ENCODE measurements around the gene THBS1.

Gene THBS1

DNA sequence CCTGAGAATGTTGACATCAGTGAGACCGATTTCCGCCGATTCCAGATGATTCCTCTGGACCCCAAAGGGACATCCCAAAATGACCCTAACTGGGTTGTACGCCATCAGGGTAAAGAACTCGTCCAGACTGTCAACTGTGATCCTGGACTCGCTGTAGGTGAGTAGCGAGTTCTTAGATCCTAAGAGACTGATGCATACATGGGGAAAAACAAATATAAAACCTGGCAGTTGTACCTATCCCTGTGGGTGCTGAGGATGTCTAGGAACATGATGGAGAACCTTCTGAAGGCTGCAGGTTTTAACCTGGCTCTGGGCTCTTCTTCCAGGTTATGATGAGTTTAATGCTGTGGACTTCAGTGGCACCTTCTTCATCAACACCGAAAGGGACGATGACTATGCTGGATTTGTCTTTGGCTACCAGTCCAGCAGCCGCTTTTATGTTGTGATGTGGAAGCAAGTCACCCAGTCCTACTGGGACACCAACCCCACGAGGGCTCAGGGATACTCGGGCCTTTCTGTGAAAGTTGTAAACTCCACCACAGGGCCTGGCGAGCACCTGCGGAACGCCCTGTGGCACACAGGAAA, 12.3 kb downstream of the THBS1 start:
- no peak for TF ChIP-seq Cebpa-rat (IDR thresholded peaks at IDR 0.05)
- Histone ChIP-seq H3K4me3 (no peak overlapping the region), H3K4me1 (no peaks in the 10 kb centered on the region), H3K36me3 (no peaks in the 10 kb centered on the region), H4K20me1 (no peaks in the 10 kb centered on the region), H3K27me3 (no peaks in the 10 kb centered on the region), H3K9ac (no peak overlapping the region), H3K4me2 (no peak overlapping the region), H3K27ac (no peak overlapping the region), H3K9me3 (no peaks in the 10 kb centered on the region)

GRCh38 chr15:39593656-39594445, 13.0 kb downstream of the THBS1 start:
- Histone ChIP-seq H3K27ac (no peak overlapping the region), H3K4me3 (no peak overlapping the region), H3K36me3 (no peaks in the 10 kb centered on the region), H3K9ac (no peak overlapping the region), H4K20me1 (no peaks in the 10 kb centered on the region), H3K4me2 (no peak overlapping the region), H3K9me3 (no peaks in the 10 kb centered on the region), H3K27me3 (no peaks in the 10 kb centered on the region), H3K4me1 (no peaks in the 10 kb centered on the region)
- TF ChIP-seq Cebpa-rat (IDR thresholded peaks at IDR 0.05): no peak

DNA sequence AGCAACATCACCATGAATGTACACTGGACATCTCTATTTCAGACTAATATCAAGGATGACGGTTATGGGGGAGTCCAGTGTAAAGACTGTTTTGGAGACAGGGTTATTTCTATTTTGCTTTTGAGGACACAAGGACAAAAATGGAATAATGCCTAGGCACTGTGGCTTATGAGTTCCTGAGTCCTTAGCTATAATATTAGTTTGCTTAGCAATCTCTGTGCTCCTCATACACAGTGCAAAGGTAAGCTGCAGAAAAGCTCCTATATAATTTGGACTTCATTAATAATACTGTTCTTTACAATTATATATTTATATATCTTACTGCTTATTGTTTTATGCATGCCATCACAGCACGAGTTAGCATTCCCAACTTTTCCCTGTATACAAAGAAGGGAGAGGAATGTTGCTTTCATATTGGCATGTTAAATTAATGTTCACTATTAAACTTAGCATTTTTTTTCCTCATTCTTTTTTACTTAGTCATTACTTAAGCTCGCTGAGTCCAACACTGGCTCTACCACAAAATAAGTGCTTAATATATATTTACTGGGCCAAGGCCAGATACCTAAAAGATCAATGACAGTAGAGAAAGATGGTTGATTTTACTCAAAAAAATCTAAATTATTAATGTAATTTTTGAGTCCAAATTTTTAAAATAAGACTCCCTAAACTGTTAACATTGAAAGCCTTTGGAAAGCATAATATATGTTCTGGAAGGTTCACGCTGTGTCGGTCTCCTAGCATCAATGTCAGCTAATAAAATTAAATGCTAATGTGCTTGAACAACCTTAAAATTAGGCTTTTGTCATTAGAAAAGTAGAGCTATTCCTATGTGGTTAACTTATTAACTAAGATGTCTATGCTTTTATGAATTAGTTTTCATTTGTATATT, 13.8 kb downstream of the THBS1 start:
- H3K36me3 ChIP-seq: no peaks in the 10 kb centered on the region
- H3K4me2 ChIP-seq: no peak overlapping the region
- H3K27ac ChIP-seq: no peak overlapping the region
- H3K9me3 ChIP-seq: no peaks in the 10 kb centered on the region
- H4K20me1 ChIP-seq: no peaks in the 10 kb centered on the region
- H3K9ac ChIP-seq: no peak overlapping the region
- H3K4me1 ChIP-seq: no peaks in the 10 kb centered on the region
- TF ChIP-seq Cebpa-rat (IDR thresholded peaks at IDR 0.05): no peak
- no peak overlapping the region for H3K4me3 ChIP-seq
- H3K27me3 ChIP-seq: no peaks in the 10 kb centered on the region

DNA sequence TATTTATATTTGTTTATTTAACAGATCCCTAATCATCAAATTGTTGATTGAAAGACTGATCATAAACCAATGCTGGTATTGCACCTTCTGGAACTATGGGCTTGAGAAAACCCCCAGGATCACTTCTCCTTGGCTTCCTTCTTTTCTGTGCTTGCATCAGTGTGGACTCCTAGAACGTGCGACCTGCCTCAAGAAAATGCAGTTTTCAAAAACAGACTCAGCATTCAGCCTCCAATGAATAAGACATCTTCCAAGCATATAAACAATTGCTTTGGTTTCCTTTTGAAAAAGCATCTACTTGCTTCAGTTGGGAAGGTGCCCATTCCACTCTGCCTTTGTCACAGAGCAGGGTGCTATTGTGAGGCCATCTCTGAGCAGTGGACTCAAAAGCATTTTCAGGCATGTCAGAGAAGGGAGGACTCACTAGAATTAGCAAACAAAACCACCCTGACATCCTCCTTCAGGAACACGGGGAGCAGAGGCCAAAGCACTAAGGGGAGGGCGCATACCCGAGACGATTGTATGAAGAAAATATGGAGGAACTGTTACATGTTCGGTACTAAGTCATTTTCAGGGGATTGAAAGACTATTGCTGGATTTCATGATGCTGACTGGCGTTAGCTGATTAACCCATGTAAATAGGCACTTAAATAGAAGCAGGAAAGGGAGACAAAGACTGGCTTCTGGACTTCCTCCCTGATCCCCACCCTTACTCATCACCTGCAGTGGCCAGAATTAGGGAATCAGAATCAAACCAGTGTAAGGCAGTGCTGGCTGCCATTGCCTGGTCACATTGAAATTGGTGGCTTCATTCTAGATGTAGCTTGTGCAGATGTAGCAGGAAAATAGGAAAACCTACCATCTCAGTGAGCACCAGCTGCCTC, 14.7 kb downstream of the THBS1 start:
- Histone ChIP-seq H3K9me3 (no peaks in the 10 kb centered on the region), H3K4me2 (no peak overlapping the region), H4K20me1 (no peaks in the 10 kb centered on the region), H3K36me3 (no peaks in the 10 kb centered on the region), H3K9ac (no peak overlapping the region), H3K27me3 (no peaks in the 10 kb centered on the region), H3K4me1 (no peaks in the 10 kb centered on the region), H3K4me3 (no peak overlapping the region), H3K27ac (no peak overlapping the region)
- no peak for TF ChIP-seq Cebpa-rat (IDR thresholded peaks at IDR 0.05)

GRCh38 chr15:39596358-39597051, 15.6 kb downstream of the THBS1 start:
- H3K4me1 ChIP-seq: no peaks in the 10 kb centered on the region
- H3K27ac ChIP-seq: no peak overlapping the region
- H4K20me1 ChIP-seq: no peaks in the 10 kb centered on the region
- H3K36me3 ChIP-seq: no peaks in the 10 kb centered on the region
- no peaks in the 10 kb centered on the region for H3K27me3 ChIP-seq
- TF ChIP-seq Cebpa-rat (IDR thresholded peaks at IDR 0.05): no peak
- H3K9ac ChIP-seq: no peak overlapping the region
- no peak overlapping the region for H3K4me3 ChIP-seq
- no peak overlapping the region for H3K4me2 ChIP-seq
- H3K9me3 ChIP-seq: no peaks in the 10 kb centered on the region

DNA sequence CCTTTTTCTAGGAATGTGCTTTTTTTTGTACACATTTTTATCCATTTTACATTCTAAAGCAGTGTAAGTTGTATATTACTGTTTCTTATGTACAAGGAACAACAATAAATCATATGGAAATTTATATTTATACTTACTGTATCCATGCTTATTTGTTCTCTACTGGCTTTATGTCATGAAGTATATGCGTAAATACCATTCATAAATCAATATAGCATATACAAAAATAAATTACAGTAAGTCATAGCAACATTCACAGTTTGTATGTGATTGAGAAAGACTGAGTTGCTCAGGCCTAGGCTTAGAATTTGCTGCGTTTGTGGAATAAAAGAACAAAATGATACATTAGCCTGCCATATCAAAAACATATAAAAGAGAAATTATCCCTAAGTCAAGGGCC, 16.5 kb downstream of the THBS1 start:
- Histone ChIP-seq H3K4me1 (no peaks in the 10 kb centered on the region), H3K4me2 (no peak overlapping the region), H4K20me1 (no peaks in the 10 kb centered on the region), H3K36me3 (no peaks in the 10 kb centered on the region), H3K9me3 (no peaks in the 10 kb centered on the region), H3K27ac (no peak overlapping the region), H3K4me3 (no peak overlapping the region), H3K27me3 (no peaks in the 10 kb centered on the region), H3K9ac (no peak overlapping the region)
- TF ChIP-seq Cebpa-rat (IDR thresholded peaks at IDR 0.05): no peak

- no peaks in the 10 kb centered on the region for H3K9me3 ChIP-seq
- no peak overlapping the region for H3K9ac ChIP-seq
- H3K4me1 ChIP-seq: no peaks in the 10 kb centered on the region
- TF ChIP-seq Cebpa-rat (IDR thresholded peaks at IDR 0.05): no peak
- H3K36me3 ChIP-seq: no peaks in the 10 kb centered on the region
- H3K27ac ChIP-seq: no peak overlapping the region
- no peaks in the 10 kb centered on the region for H4K20me1 ChIP-seq
- H3K4me2 ChIP-seq: no peak overlapping the region
- H3K4me3 ChIP-seq: no peak overlapping the region
- no peaks in the 10 kb centered on the region for H3K27me3 ChIP-seq
Observed at GRCh38 chr15:39597751-39598185, 16.9 kb downstream of the THBS1 start.

DNA sequence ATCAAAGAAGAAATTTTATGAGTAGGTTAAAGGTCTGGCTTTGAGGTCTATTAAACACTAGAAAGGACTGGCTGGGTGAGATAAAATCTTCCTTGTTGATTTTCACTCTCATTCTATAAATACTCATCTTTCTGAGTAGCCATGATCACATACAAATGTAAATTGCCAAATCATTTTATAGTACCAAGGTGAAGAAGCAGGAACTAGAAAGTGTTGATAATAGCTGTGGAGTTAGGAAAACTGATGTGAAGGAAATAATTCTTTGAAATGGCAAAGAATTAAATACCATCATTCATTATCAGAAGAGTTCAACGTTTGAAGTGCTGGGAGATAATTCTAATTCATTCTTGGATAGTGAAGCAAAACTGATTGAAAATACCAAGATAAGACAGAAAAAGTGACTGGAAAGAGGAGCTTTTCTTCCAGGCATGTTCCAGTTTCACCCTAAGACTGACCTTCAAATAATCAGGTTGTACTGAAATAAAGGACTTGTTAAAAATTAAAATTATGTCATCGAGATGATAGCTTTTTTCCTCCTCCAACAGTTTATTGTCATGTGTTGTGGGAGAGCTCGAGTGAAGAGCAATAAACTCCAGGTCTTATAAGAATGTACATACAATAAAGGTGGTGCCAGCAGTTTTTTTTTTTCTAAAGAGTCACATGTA, 17.4 kb downstream of the THBS1 start:
- Histone ChIP-seq H3K4me1 (no peaks in the 10 kb centered on the region), H3K4me2 (no peak overlapping the region), H4K20me1 (no peaks in the 10 kb centered on the region), H3K27me3 (no peaks in the 10 kb centered on the region), H3K27ac (no peak overlapping the region), H3K36me3 (no peaks in the 10 kb centered on the region), H3K9ac (no peak overlapping the region), H3K9me3 (no peaks in the 10 kb centered on the region), H3K4me3 (no peak overlapping the region)
- no peak for TF ChIP-seq Cebpa-rat (IDR thresholded peaks at IDR 0.05)

Measured in BLaER1 (cell line).